Body of pancreas (tissue), 4 donors: ENCODE data around the gene ZNF771.

Experiments used
- CTCF ChIP-seq, 7 experiments: fragments of 450-650 bp in 4 of 7; fragments of 200-600 bp in 3 of 7; sonication (generic) in 3 of 7; IDR thresholded peaks; one replicate each; pipeline ENCODE4 v1.5.1; 2016 to 2019; ENCODE audit warnings: antibody characterized with exemption in 7 of 7
- POLR2A ChIP-seq, 3 donors: fragments of 450-650 bp; IDR thresholded peaks; one replicate each; pipeline ENCODE4 v1.6.1; 2016; ENCODE audit warnings: antibody characterized with exemption in 3 of 3, mild to moderate bottlenecking in 2 of 3

GRCh38 chr16:30416047-30416603 is 8.7 kb downstream of the ZNF771 start:
- TF ChIP-seq CTCF (IDR thresholded peaks at IDR 0.05), result no peak
- TF ChIP-seq POLR2A (IDR thresholded peaks at IDR 0.05), result no peak
